ENCODE results near the gene CDKAL1. TPM values are rescaled to one million over a fixed set of nuclear protein-coding genes. Genes with fewer than 3 reads are reported as not detected.

Gene CDKAL1
- total and polyA plus RNA-seq, 2 of the 8 experiments (the other 6 are each of a cell fraction or from before 2014, with no cell fraction given) = 8.4 to 24.6 TPM

DNA sequence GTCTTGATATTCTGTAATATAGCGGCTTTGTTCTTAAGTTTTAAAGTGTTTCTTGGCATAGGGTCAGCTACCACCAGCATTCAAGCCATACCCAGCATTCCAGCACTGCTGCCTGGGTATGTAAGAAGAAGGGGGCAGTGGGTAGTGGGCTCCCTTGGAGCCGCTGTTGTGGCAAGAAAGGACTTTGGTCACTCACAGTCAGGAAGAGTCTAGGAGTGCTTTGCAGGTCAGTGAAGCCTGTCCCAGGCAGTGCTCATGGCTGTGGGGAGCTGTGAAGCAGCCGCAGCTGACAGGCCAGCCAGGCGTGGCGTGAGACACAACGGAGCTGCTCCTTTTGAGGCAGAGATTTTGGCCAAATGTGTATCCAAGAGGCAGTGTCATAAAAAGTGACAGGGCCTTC is 512.0 kb downstream of the CDKAL1 start:
- Histone ChIP-seq H2BK12ac (ENCODE audit: low read depth, low read length) (no peak overlapping the region), H2BK5ac (ENCODE audit: low read depth, low read length) (no peak overlapping the region), H4K91ac (replicated peaks; ENCODE audit: insufficient read length, low read length) (no peak overlapping the region), H3K36me3 (ENCODE audit: control insufficient read depth in 2 of 4, insufficient read depth in 4 of 4, low read length in 3 of 4) (no peaks in the 10 kb centered on the region), H3K9me3 (ENCODE audit: insufficient read depth in 2 of 2, low read depth in 1 of 2, low read length in 1 of 2) (no peaks in the 10 kb centered on the region), H3K9ac (replicated peaks in 1 of 4; ENCODE audit: extremely low read depth in 1 of 4, low read depth in 3 of 4, low read length in 3 of 4) (no peak overlapping the region), H3K23me2 (ENCODE audit: low read depth, low read length) (no peaks in the 10 kb centered on the region; the same call in 1 of the 2 replicates), H3K18ac (ENCODE audit: extremely low read depth, low read length) (no peak overlapping the region), H3K4me2 (ENCODE audit: insufficient read depth in 1 of 2, low read depth in 2 of 2, low read length in 2 of 2) (no peak overlapping the region), H4K20me1 (replicated peaks in 1 of 2; ENCODE audit: control insufficient read depth in 1 of 2, insufficient read depth in 2 of 2, low read length in 2 of 2) (no peaks in the 10 kb centered on the region), H3K79me1 (ENCODE audit: low read depth, low read length) (no peaks in the 10 kb centered on the region), H3K4me3 (ENCODE audit: extremely low read depth in 1 of 4, insufficient read depth in 2 of 4, low read depth in 3 of 4, low read length in 4 of 4) (no peak overlapping the region), H3K4ac (replicated peaks; ENCODE audit: insufficient read length, low read depth, low read length) (no peak overlapping the region), H3K23ac (ENCODE audit: insufficient read length) (no peak overlapping the region), H3K27me3 (replicated peaks in 1 of 4; ENCODE audit: control insufficient read depth in 3 of 4, extremely low read depth in 1 of 4, insufficient read depth in 3 of 4, low read length in 3 of 4) (no peaks in the 10 kb centered on the region), H3K4me1 (replicated peaks in 1 of 4; ENCODE audit: control insufficient read depth in 3 of 4, insufficient read depth in 4 of 4, low read length in 3 of 4) (no peaks in the 10 kb centered on the region), H3K56ac (replicated peaks; ENCODE audit: insufficient read length, low read depth, low read length) (no peak overlapping the region), H3K27ac (ENCODE audit: low read depth, low read length) (no peak overlapping the region), H3K79me2 (ENCODE audit: control insufficient read depth in 1 of 2, insufficient read depth in 2 of 2, low read length in 2 of 2) (no peaks in the 10 kb centered on the region), H2BK15ac (ENCODE audit: low read length) (no peak overlapping the region), H2BK120ac (replicated peaks; ENCODE audit: low read depth, low read length) (no peak overlapping the region), H3K14ac (ENCODE audit: insufficient read length) (no peak overlapping the region), H4K8ac (ENCODE audit: extremely low read depth, insufficient read depth, low read length) (no peak overlapping the region), H4K5ac (ENCODE audit: insufficient read length, low read depth, low read length) (no peak overlapping the region), H2AFZ (ENCODE audit: low read length) (no peak overlapping the region), H2AK5ac (ENCODE audit: low read depth, low read length) (no peak overlapping the region), H2BK20ac (ENCODE audit: low read length) (no peak overlapping the region)
- DNase-seq (ENCODE audit: low read depth in 1 of 2, low spot score in 2 of 2) (no peak), FAIRE-seq (no peak)
- CTCF ChIA-PET (ENCODE audit: partially characterized antibody) = interaction anchor here (2.1 kb wide), 1 partner anchor 9 kb away, joined by 9 read pairs; no protein-coding TSS in a partner anchor
- 91% methylated on average over 6 of the region's 6 CpGs; no CpG with 5 or more reads in 1 of the 2 experiments for WGBS, 2 experiments (ENCODE audit: extremely low coverage in 1 of 2, insufficient coverage in 1 of 2, insufficient read length in 1 of 2, insufficient replicate concordance in 2 of 2, low coverage in 1 of 2, low lambda C conversion rate in 2 of 2, missing lambda C conversion rate in 1 of 2)
- POLR2A ChIA-PET (ENCODE audit: partially characterized antibody) = interaction anchor here (1.6 kb wide), 1 partner anchor 9 kb away, joined by 6 read pairs; no protein-coding TSS in a partner anchor
- TF ChIP-seq CHD2 (IDR thresholded peaks at IDR 0.05; ENCODE audit: low read length) = no peak
- no peak for TF ChIP-seq CEBPB (IDR thresholded peaks at IDR 0.05; ENCODE audit: low read depth, low read length)
- TF ChIP-seq CBX8 (IDR thresholded peaks at IDR 0.05; ENCODE audit: borderline replicate concordance, low read depth, low read length) = no peak
- TF ChIP-seq KDM4A (IDR thresholded peaks at IDR 0.05; ENCODE audit: low read depth, low read length, severe bottlenecking) = no peak
- TF ChIP-seq, protein P1, sequence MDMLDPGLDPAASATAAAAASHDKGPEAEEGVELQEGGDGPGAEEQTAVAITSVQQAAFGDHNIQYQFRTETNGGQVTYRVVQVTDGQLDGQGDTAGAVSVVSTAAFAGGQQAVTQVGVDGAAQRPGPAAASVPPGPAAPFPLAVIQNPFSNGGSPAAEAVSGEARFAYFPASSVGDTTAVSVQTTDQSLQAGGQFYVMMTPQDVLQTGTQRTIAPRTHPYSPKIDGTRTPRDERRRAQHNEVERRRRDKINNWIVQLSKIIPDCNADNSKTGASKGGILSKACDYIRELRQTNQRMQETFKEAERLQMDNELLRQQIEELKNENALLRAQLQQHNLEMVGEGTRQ (IDR thresholded peaks at IDR 0.05; ENCODE audit: low read length) = no peak
- TF ChIP-seq EGR1 (IDR thresholded peaks at IDR 0.05; ENCODE audit: borderline replicate concordance, low read depth, low read length) = no peak
- TF ChIP-seq FOSL1 (IDR thresholded peaks at IDR 0.05; ENCODE audit: insufficient read depth, low read depth, low read length) = no peak
- TF ChIP-seq ASH2L (IDR thresholded peaks at IDR 0.05; ENCODE audit: low read length) = no peak
- TF ChIP-seq POLR2A (IDR thresholded peaks at IDR 0.05; ENCODE audit: control extremely low read depth in 1 of 2, low read depth in 2 of 2, low read length in 2 of 2) = no peak
- TF ChIP-seq KDM5A (IDR thresholded peaks at IDR 0.05; ENCODE audit: low read length) = no peak
- no peak for TF ChIP-seq RAD21 (IDR thresholded peaks at IDR 0.05 in 1 of 2, conservative IDR thresholded peaks at IDR 0.05 in 1 of 2; ENCODE audit: low read depth in 2 of 2, low read length in 2 of 2)

Data from H1 (cell line).